GM12878 (cell line): ENCODE measurements around the gene GRM1.

Source experiments
- CTCF ChIP-seq, 3 experiments: IDR thresholded peaks in 2 of 3; conservative IDR thresholded peaks in 1 of 3; 2 replicates each; pipeline ENCODE4 v1.5.1; 2011; ENCODE audit warnings: low read depth in 3 of 3, low read length in 3 of 3, mild to moderate bottlenecking in 3 of 3, control low read depth in 2 of 3, moderate library complexity in 2 of 3, inconsistent platforms in 1 of 3, mixed read lengths in 1 of 3; ENCODE audit not compliant: control insufficient read depth in 2 of 3, insufficient read depth in 1 of 3; ENCODE audit errors: extremely low read depth in 1 of 3
- ELK1 ChIP-seq: IDR thresholded peaks from 2 replicates; pipeline ENCODE4 v1.6.1; 2012; ENCODE audit warnings: low read depth, low read length, improper control_type of control experiment
- MTA2 ChIP-seq: fragments of 450-650 bp; IDR thresholded peaks from 2 replicates; pipeline ENCODE4 v1.6.1; 2016; ENCODE audit warnings: low read depth, mild to moderate bottlenecking, moderate library complexity
- NR2C2 ChIP-seq: IDR thresholded peaks from 2 replicates; pipeline ENCODE4 v1.6.1; 2011; ENCODE audit warnings: borderline replicate concordance, low read depth; ENCODE audit not compliant: control insufficient read depth, insufficient read length
- POLR2A ChIP-seq: IDR thresholded peaks from 2 replicates; pipeline ENCODE4 v1.6.1; 2011; ENCODE audit warnings: low read depth, mild to moderate bottlenecking, low read length
- RCOR1 ChIP-seq: conservative IDR thresholded peaks from 2 replicates; pipeline ENCODE4 v1.6.1; 2012; ENCODE audit warnings: low read depth, low read length, improper control_type of control experiment
- SP1 ChIP-seq: IDR thresholded peaks from one replicate; pipeline ENCODE4 v1.6.1; 2011; ENCODE audit warnings: low read depth, low read length
- TCF12 ChIP-seq: IDR thresholded peaks from 2 replicates; pipeline ENCODE4 v1.6.1; 2011; ENCODE audit warnings: low read depth, mild to moderate bottlenecking, low read length
- YY1 ChIP-seq: IDR thresholded peaks from 2 replicates; pipeline ENCODE4 v1.6.1; 2011; ENCODE audit warnings: low read depth, mild to moderate bottlenecking, low read length
- TF ChIP-seq, protein P1 (sequence below): fragments of 450-650 bp; IDR thresholded peaks from 2 replicates; pipeline ENCODE4 v1.6.1; 2017; ENCODE audit warnings: mild to moderate bottlenecking, moderate library complexity

DNA sequence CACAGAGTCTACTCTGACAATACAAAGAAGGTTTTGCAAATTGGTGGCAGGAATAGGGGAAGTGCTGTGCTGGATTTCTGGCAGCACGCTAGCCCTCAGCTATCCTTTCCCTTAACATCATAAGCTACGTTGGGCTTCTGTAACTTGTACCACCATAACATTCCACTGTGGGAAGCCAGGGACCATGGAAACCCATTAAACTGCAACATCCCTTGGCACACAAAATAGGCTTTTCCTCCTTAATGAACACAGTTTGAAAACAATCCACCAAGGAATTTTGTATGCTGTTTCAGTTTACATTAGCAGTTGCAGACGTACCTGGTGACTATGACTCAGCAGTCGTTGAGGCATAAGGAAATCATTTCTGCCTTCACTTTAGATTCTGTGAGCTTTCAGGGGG is 310.9 kb downstream of the GRM1 start:
- TF ChIP-seq CTCF (IDR thresholded peaks at IDR 0.05 in 2 of 3, conservative IDR thresholded peaks at IDR 0.05 in 1 of 3; ENCODE audit: control insufficient read depth in 2 of 3, extremely low read depth in 1 of 3, insufficient read depth in 1 of 3, low read depth in 3 of 3, low read length in 3 of 3) (no peak), NR2C2 (no peak), YY1 (no peak), MTA2 (no peak), POLR2A (no peak), TCF12 (no peak), RCOR1 (no peak), SP1 (no peak), ELK1 (no peak)
- TF ChIP-seq, protein P1, sequence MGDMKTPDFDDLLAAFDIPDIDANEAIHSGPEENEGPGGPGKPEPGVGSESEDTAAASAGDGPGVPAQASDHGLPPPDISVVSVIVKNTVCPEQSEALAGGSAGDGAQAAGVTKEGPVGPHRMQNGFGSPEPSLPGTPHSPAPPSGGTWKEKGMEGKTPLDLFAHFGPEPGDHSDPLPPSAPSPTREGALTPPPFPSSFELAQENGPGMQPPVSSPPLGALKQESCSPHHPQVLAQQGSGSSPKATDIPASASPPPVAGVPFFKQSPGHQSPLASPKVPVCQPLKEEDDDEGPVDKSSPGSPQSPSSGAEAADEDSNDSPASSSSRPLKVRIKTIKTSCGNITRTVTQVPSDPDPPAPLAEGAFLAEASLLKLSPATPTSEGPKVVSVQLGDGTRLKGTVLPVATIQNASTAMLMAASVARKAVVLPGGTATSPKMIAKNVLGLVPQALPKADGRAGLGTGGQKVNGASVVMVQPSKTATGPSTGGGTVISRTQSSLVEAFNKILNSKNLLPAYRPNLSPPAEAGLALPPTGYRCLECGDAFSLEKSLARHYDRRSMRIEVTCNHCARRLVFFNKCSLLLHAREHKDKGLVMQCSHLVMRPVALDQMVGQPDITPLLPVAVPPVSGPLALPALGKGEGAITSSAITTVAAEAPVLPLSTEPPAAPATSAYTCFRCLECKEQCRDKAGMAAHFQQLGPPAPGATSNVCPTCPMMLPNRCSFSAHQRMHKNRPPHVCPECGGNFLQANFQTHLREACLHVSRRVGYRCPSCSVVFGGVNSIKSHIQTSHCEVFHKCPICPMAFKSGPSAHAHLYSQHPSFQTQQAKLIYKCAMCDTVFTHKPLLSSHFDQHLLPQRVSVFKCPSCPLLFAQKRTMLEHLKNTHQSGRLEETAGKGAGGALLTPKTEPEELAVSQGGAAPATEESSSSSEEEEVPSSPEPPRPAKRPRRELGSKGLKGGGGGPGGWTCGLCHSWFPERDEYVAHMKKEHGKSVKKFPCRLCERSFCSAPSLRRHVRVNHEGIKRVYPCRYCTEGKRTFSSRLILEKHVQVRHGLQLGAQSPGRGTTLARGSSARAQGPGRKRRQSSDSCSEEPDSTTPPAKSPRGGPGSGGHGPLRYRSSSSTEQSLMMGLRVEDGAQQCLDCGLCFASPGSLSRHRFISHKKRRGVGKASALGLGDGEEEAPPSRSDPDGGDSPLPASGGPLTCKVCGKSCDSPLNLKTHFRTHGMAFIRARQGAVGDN: no peak
